GM21737 (cell line): ENCODE data around the gene LAIR2.

ENCODE experiments used
- ATAC-seq: cut with Tn5 transposase; IDR thresholded peaks from one replicate; pipeline ENCODE4 v1.9.1; 2021; ENCODE audit warnings: mild to moderate bottlenecking, moderate library complexity; ENCODE audit not compliant: unreplicated experiment

Gene LAIR2

DNA sequence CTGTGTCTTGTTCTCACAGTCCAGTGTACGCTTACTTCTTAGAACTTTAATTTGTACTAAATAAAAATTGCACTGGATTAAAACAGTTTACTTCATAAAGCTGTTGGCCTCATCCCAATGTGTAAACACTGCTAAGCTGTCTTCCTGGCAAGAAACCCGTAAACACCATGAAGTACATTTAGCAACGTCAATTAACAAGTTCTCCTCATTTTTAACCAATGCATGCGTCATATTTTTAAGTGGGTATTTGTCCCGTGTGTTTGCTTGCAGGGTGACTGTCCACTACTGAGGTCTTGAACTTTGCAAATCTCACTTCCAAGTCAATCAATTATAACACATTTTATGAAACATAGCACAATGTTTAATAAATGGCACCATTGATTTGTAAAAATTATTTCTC is 28.2 kb downstream of the LAIR2 start:
- ATAC-seq = no peak

DNA sequence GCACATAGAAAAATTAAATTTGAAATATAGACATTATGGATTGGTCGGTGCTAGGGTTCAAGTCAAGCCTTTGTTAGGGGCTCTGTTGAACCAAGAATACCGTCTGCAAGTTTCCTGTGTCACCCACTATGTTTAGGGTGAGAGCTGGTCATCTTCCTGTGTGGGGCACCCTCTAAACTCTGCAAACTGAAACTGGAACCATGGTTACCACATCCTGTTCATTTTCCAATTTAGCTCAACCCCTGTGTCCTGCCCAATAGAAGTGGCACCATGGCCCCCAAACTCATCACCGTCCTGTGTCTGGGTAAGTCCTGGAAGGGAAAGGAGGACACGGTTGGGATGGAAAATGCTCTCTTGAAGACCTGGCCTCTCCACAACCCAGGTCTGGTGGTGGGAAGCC is 29.9 kb downstream of the LAIR2 start:
- ATAC-seq = peak; percentile 81

DNA sequence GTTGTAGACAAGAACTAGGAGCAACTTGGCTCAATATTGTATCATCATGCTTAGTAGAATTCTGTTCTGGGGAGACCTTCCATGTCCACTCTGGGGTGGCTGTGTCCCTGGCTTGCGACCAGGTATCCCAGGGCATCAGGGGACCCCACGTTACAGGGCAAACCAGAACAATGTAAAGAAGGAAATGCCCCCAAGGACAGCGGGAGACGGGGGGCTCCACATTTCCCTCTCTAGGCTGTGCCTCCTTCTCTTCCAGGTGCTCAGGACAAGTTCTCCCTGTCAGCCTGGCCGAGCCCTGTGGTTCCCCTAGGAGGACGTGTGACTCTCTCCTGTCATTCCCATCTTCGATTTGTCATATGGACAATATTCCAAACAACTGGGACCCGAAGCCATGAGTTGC is 30.8 kb downstream of the LAIR2 start:
- no peak for ATAC-seq

DNA sequence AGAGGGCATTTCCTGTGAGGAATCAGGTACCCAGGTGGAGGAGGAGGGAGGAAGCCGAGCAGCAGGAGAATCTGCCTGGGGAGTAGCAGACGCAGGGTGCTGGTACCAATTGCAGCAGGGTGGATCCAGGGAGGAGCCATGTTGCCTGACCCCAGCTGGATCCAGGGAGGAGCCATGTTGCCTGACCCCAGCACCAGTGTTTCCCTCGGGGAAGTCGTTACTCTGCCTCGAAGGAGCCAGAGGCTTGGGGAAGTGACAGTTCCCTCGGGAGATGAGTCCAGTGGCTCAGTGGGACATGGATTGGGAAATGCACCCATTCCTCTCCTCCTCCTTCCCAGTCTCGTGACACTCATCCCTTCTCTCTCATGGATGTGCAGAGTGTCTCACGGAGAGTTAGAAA is 31.5 kb downstream of the LAIR2 start:
- no peak for ATAC-seq

DNA sequence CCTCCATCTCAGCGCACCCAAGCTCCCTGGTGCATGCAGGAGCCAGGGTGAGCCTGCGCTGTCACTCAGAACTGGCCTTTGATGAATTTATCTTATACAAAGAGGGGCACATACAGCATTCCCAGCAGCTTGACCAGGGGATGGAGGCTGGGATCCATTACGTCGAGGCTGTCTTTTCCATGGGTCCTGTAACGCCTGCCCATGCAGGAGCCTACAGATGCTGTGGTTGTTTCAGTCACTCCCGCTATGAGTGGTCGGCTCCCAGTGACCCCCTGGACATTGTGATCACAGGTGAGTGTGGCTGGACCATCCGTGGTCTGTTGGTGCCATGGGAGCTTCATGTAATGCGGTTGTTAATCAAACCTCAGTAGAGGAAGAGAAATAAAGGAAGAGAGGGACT is 33.0 kb downstream of the LAIR2 start:
- no peak for ATAC-seq

DNA sequence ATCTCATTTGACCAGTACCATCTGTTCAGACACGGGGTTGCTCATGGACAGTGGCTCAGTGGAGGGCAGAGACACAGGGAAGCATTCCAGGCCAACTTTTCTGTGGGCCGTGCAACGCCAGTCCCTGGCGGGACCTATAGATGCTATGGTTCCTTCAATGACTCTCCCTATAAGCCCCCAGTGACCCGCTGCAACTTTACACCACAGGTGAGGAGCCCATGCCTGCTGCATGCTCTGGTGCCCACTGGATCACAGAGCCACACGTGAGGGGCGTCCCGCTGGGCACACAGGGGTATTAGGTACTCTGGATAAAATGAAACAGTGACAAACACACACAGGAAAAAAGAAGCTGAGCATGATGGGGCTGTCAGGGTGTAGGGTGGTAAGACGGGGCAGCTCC is 34.3 kb downstream of the LAIR2 start:
- ATAC-seq = no peak

DNA sequence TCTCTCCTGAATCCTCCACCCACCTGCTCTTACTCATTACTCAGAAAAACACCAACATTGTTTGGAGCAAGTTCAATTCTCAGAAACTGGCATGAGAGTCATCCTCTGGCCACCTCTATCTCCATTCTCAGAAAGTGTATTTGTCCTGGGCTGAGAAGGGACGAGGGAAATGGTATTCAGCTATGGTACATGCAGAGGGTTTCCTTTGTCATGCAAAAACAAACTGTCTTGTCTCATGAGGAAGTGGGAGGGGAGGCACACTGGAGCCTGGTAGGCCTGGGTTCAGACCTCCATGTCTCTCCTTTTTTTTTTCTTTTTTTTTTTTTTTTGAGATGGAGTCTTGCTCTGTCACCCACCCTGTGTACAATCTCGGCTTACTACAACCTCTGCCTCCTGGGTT is 39.1 kb downstream of the LAIR2 start:
- no peak for ATAC-seq

DNA sequence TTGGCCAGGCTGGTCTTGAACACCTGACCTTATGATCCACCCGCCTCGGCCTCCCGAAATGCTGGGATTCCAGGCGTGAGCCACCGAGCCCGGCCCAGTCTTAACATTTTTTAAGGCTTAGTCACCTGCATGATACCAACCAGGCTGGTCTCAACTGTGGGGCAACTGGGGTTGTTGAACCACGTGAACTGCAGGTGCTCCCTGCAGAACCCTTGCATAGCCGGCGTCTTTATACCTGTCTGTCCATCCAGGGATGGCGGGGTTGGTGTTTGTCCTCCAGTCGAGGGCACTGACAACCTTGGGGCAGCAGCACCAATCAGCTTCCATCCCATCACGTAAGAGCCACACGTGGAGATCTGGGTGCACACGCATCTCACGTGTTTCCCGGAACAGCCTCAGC is 46.2 kb downstream of the LAIR2 start:
- no peak for ATAC-seq

DNA sequence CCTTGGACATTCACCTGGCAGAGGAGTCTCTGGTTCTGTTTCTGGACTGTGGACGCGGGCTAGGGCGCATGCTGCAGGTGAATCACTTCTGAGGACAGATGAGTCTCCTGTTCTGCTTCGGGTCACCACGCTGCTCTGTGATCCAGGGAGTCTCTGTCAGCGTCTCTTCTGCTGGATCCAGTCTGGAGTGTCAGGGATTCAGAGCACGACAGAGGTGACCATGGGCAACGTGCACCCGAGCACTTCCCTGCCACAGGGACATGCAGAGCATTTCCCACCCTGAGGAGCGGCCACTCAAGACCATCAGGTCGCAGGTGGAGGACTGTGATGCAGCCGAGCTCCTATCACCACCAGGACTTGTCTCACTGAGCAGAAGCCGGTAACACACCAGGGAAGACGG is 46.6 kb downstream of the LAIR2 start:
- ATAC-seq = no peak

DNA sequence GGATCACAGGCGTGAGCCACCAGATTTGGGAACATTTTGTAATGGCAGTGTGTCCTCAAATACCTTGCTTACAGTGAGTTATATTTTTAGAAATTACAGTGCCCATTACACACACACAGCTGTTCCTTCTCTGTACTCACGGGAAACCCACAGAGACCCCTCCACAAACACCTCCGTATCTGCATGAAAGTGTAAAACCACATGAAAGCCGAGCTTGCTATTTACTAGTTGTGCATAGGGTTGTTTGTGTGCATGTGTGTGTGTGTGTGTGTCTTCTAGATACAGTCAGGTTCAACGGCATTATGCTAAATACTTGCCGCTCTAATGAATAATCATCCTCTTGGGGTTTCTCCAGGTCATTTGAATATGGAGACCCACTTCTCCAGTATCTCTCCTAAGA is 48.7 kb downstream of the LAIR2 start:
- no peak for ATAC-seq

DNA sequence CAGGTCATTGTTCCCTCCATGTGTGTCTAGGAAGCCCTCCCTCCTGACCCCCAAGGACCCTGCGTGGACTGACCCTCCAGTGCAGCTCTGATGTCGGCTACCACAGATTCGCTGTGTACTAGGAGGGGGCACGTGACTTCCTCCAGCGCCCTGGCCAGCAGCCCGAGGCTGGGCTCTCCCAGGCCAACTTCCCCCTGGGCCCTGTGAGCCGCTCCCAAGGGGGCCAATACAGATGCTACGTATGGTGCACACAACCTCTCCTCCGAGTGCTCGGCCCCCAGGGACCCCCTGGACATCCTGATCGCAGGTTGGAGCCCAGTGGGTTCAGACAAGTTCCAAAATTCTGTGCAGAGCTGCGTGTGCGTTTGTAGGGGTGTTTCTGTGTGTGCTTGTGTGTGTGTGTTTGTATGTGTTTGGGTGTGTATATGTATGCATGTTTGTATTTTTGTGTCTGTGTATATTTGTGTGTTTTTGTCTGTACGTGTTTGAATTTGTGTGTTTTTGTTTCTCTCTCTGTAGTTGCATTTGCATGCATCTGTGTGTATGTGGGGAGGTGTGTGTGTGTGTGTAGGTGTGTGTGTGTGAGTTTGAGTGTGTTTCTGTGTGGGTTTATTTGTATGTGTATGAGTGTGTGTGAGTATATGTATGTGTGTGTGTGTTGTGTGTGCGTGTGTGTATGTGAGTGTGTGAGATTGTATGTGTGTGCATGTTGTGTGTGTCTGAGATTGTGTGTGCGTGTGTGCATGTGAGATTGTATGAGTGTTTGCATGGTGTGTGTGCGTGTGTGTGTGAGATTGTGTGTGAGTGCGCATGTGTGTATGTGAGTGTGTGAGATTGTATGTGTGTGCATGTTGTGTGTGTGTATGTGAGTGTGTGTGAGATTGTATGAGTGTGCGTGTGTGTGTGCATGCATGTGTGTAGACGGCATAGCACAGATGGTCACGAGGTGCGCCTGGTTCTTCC is 49.6 kb downstream of the LAIR2 start:
- ATAC-seq = no peak

DNA sequence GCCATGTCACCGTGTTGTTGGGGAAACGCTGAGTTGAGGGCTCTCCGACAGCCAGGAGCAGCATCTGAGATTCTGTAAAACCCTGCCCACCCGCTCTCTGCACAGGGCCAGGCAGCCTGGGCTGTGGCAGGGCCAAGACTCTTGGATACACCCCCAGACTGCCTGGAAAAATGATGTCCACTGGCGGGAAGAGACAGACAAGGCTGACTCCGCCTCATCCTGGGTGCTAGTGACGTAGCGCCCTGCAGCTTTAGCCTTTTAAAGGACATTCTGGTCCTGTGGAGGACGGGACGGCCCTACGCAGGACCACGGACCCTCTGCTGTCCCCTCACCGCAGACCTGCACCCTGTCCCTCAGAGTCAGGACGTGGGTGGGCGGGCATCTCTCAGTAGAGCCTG is 50.3 kb downstream of the LAIR2 start:
- no peak for ATAC-seq

DNA sequence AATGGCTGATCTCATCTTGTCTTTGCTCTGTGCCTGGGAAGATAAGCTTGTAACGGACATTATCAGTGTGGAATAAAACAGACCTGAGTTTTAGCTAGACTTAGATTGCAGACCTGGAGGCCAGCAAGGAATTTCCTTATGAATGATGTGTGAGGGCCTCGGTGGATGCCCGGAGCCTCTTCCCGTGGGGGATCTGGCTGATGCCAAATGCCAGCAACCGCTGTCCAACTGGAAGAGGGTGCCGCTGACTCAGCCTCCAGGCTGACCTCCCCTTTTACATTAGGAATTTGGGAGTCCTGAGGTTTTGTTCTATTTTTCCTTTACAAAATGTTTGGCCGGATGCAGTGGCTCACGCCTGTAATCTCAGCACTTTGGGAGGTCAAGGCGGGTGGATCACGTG is 51.4 kb downstream of the LAIR2 start:
- no peak for ATAC-seq

DNA sequence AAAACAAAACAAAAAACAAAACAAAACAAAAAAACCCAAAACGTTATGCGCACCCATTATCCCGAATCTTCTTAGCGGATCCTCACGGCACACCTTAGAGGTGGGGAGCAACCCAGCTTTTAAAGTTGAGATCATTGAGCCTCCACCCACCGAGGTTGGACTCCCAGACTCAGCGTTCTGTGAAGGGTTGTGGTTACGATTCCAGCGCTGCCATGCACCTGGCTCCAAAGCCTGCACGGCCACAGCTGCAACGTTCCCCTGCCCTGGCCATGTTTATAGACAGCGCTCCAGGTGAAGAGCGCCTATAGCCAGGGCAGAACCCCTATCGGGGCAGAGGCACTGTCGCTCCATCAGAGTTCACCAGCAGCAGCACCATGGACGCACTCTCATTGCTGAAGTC is 52.3 kb downstream of the LAIR2 start:
- no peak for ATAC-seq

DNA sequence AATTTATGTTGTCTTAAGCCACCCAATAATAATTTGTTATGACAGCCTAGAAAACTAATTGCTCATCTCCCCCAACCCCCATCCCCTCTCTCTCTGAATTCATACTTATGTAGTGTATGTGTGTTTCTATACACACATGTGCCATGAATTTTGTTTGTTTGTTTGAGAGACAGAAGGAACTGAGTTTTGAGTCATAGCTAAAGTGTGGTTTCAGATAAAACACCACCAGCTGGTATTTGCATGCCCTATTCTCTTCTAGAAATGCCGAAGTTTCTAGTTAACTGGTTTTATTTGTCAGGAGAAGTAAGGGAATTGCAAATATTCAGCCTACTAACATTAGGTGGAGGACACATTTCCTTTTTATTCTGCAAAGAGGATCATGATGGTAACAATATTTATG is 53.6 kb downstream of the LAIR2 start:
- no peak for ATAC-seq

DNA sequence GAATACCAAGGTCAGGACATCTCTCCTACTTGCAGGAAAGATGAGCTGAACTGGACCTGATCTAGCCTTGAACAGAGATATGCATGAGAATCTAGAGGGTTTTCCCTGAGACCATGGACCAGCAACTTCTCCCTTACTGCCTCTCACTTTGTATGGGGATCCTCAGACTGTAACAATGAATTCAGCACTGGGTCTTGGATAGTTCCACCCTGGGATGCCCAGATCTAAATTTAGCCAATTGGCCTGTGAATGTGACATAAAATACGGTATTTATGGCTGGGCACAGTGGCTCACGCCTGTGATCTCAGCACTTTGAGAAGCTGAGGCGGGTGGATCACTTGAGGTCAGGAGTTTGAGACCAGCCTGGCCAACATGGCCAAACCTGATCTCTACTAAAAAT is 55.7 kb downstream of the LAIR2 start:
- ATAC-seq = no peak
